H9 (cell line): ENCODE results near the gene HNF4A. TPM values are rescaled to one million over a fixed set of nuclear protein-coding genes. Genes with fewer than 3 reads are reported as not detected.

Experiments
- DNase-seq: peaks from one replicate; pipeline ENCODE4 v3.0.0-alpha.2; 2017
- H2AFZ ChIP-seq: one replicate; pipeline ENCODE4 v1.6.1; 2013; ENCODE audit warnings: mild to moderate bottlenecking, low read length, control low read depth, moderate library complexity
- H2AK5ac ChIP-seq: 2 replicates; pipeline ENCODE4 v1.6.1; 2013; ENCODE audit warnings: low read length, control low read depth, mixed read lengths; ENCODE audit not compliant: insufficient read length
- H2BK120ac ChIP-seq: one replicate; pipeline ENCODE4 v1.6.1; 2013; ENCODE audit warnings: low read depth, mild to moderate bottlenecking, low read length, control low read depth, inconsistent platforms; ENCODE audit not compliant: poor library complexity, severe bottlenecking
- H2BK12ac ChIP-seq: 2 replicates; pipeline ENCODE4 v1.6.1; 2013; ENCODE audit warnings: low read length, control low read depth, mixed read lengths, low read depth; ENCODE audit not compliant: insufficient read length
- H2BK15ac ChIP-seq: 2 replicates; pipeline ENCODE4 v1.6.1; 2013; ENCODE audit warnings: low read depth, low read length, control low read depth
- H2BK20ac ChIP-seq: one replicate; pipeline ENCODE4 v1.6.1; 2013; ENCODE audit warnings: low read depth, mild to moderate bottlenecking, low read length, control low read depth, inconsistent platforms; ENCODE audit not compliant: poor library complexity, severe bottlenecking
- H2BK5ac ChIP-seq: 2 replicates; pipeline ENCODE4 v1.6.1; 2013; ENCODE audit warnings: low read length, control low read depth, mixed read lengths; ENCODE audit not compliant: insufficient read length
- H3K14ac ChIP-seq: 2 replicates; pipeline ENCODE4 v1.6.1; 2013; ENCODE audit warnings: low read length, control low read depth; ENCODE audit not compliant: insufficient read depth
- H3K18ac ChIP-seq: 2 replicates; pipeline ENCODE4 v1.6.1; 2013; ENCODE audit warnings: low read depth, mild to moderate bottlenecking, mixed read lengths, low read length, control low read depth; ENCODE audit not compliant: insufficient read length
- H3K23ac ChIP-seq: 2 replicates; pipeline ENCODE4 v1.6.1; 2013; ENCODE audit warnings: low read length, control low read depth, mixed read lengths, low read depth; ENCODE audit not compliant: insufficient read length
- H3K23me2 ChIP-seq: 2 replicates; pipeline ENCODE4 v1.6.1; 2013; ENCODE audit warnings: low read depth, mild to moderate bottlenecking, mixed read lengths, low read length, control low read depth; ENCODE audit not compliant: insufficient read length, poor library complexity, severe bottlenecking
- H3K27ac ChIP-seq: 2 replicates; pipeline ENCODE4 v1.5.1; 2013; ENCODE audit warnings: low read length, control low read depth, mixed read lengths, low read depth; ENCODE audit not compliant: insufficient read length
- H3K27me3 ChIP-seq: 2 replicates; pipeline ENCODE4 v1.6.1; 2013; ENCODE audit warnings: low read length, control low read depth, inconsistent platforms; ENCODE audit not compliant: insufficient read depth
- H3K4ac ChIP-seq: 2 replicates; pipeline ENCODE4 v1.6.1; 2013; ENCODE audit warnings: low read depth, mild to moderate bottlenecking, control low read depth, inconsistent platforms, low read length, moderate library complexity
- H3K4me1 ChIP-seq: 2 replicates; pipeline ENCODE4 v1.6.1; 2013; ENCODE audit warnings: low read length, control low read depth, inconsistent platforms; ENCODE audit not compliant: insufficient read depth
- H3K4me2 ChIP-seq: 2 replicates; pipeline ENCODE4 v1.6.1; 2013; ENCODE audit warnings: low read length, control low read depth, mixed read lengths; ENCODE audit not compliant: insufficient read length, insufficient read depth
- H3K56ac ChIP-seq: 2 replicates; pipeline ENCODE4 v1.6.1; 2013; ENCODE audit warnings: low read depth, mild to moderate bottlenecking, mixed read lengths, low read length, control low read depth; ENCODE audit not compliant: insufficient read length
- H3K79me1 ChIP-seq: 2 replicates; pipeline ENCODE4 v1.6.1; 2013; ENCODE audit warnings: low read depth, mild to moderate bottlenecking, moderate library complexity, low read length, control low read depth, inconsistent platforms; ENCODE audit not compliant: insufficient read depth, poor library complexity, severe bottlenecking
- H3K79me2 ChIP-seq: 2 replicates; pipeline ENCODE4 v1.6.1; 2013; ENCODE audit warnings: low read length, control low read depth, inconsistent platforms; ENCODE audit not compliant: insufficient read depth
- H3K9ac ChIP-seq: 2 replicates; pipeline ENCODE4 v1.6.1; 2013; ENCODE audit warnings: low read length, control low read depth, mixed read lengths; ENCODE audit not compliant: insufficient read length; ENCODE audit errors: extremely low read depth
- H3K9me3 ChIP-seq: one replicate; pipeline ENCODE4 v1.6.1; 2013; ENCODE audit warnings: low read depth, low read length, inconsistent platforms; ENCODE audit not compliant: control insufficient read depth
- H3T11ph ChIP-seq: one replicate; pipeline ENCODE4 v1.6.1; 2013; ENCODE audit warnings: mild to moderate bottlenecking, low read length, control low read depth, inconsistent platforms
- H4K20me1 ChIP-seq: one replicate; pipeline ENCODE4 v1.6.1; 2013; ENCODE audit not compliant: control insufficient read depth, insufficient read length, insufficient read depth
- H4K5ac ChIP-seq: 2 replicates; pipeline ENCODE4 v1.6.1; 2013; ENCODE audit warnings: low read depth, mild to moderate bottlenecking, mixed read lengths, low read length, control low read depth; ENCODE audit not compliant: insufficient read length
- H4K8ac ChIP-seq: replicated peaks from 2 replicates; pipeline ENCODE4 v1.6.1; 2013; ENCODE audit warnings: low read length, control low read depth, mixed read lengths, low read depth; ENCODE audit not compliant: insufficient read length
- H4K91ac ChIP-seq: 2 replicates; pipeline ENCODE4 v1.6.1; 2013; ENCODE audit warnings: low read depth, mild to moderate bottlenecking, moderate library complexity, mixed read lengths, low read length, control low read depth; ENCODE audit not compliant: insufficient read length
- H3K27ac Mint-ChIP-seq, 3 experiments: 2 replicates in 2 of 3; 3 replicates in 1 of 3; pipeline ENCODE4 v1.8.0; 2020 to 2021; ENCODE audit warnings: mixed read lengths in 3 of 3, mild to moderate bottlenecking in 1 of 3, moderate library complexity in 1 of 3
- H3K27me3 Mint-ChIP-seq: 2 replicates; pipeline ENCODE4 v1.8.0; 2021; ENCODE audit warnings: low read depth, mild to moderate bottlenecking, moderate library complexity, mixed read lengths
- H3K36me3 Mint-ChIP-seq, 3 experiments: 2 replicates in 2 of 3; 3 replicates in 1 of 3; pipeline ENCODE4 v1.8.0; 2020 to 2021; ENCODE audit warnings: low read depth in 3 of 3, mixed read lengths in 3 of 3; ENCODE audit not compliant: insufficient read depth in 1 of 3
- H3K4me1 Mint-ChIP-seq, 2 experiments: 2 replicates each; pipeline ENCODE4 v1.8.0; 2020; ENCODE audit warnings: mixed read lengths in 2 of 2
- H3K4me3 Mint-ChIP-seq, 2 experiments: 2 replicates in 1 of 2; 3 replicates in 1 of 2; pipeline ENCODE4 v1.8.0; 2020 to 2021; ENCODE audit warnings: mild to moderate bottlenecking in 2 of 2, mixed read lengths in 2 of 2, moderate library complexity in 1 of 2
- H3K9me3 Mint-ChIP-seq, 2 experiments: 2 replicates in 1 of 2; 3 replicates in 1 of 2; pipeline ENCODE4 v1.8.0; 2020; ENCODE audit warnings: mild to moderate bottlenecking in 2 of 2, mixed read lengths in 2 of 2, moderate library complexity in 1 of 2
- WGBS: extraction: QIAGEN DNeasy Blood & Tissue Kit; methylation state at CpG from one replicate; pipeline ENCODE4 v1.1.7; 2013; ENCODE audit warnings: missing lambda C conversion rate, low lambda C conversion rate, mixed read lengths; ENCODE audit not compliant: insufficient read length; ENCODE audit errors: extremely low coverage; 5-methylcytosine and 5-hydroxymethylcytosine counted together
- total RNA-seq: library from RNA; stranded (reverse); gene quantifications from 2 replicates; pipeline ENCODE4 v1.2.1, GENCODE V29; 2021
- TF ChIP-seq, protein P1 (sequence below): fragments of 200-600 bp; sonication (generic); conservative IDR thresholded peaks from 3 replicates; pipeline ENCODE4 v1.8.0; 2021; ENCODE audit warnings: antibody characterized with exemption, mild to moderate bottlenecking

HNF4A gene
- total RNA-seq, 1 experiment from 2014 or later, result not detected

DNA sequence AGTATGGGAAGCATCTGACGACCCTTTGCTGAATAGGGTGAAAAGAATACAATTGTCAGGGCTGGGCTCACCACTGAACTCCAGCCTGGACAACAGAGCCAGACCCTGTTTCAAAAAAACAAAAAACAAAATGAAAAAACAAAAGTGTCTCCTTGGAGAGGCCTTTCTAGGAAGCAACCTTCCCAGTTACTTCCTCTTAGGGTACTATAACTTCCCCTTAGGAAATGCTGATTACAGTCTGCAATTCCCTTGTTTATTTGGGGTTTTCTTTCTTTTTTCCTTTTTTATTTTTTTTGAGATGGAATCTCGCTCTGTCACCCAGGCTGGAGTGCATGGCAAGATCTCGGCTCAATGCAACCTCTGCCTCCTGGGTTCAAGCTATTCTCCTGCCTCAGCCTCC lies 99.6 kb downstream of the HNF4A start:
- no peak overlapping the region for H2BK120ac ChIP-seq
- Mint-ChIP-seq H3K36me3 (no peaks in the 10 kb centered on the region), H3K4me3 (no peak overlapping the region), H3K27ac (no peak overlapping the region), H3K27me3 (no peaks in the 10 kb centered on the region; the same call in 1 of the 2 replicates), H3K9me3 (no peaks in the 10 kb centered on the region), H3K4me1 (peaks cover 0 to 2% of the 10 kb centered on the region in 2 experiments; a peak in 1 of 4 replicates)
- no peaks in the 10 kb centered on the region for H3K9me3 ChIP-seq
- H4K5ac ChIP-seq, result no peak overlapping the region
- DNase-seq, result no peak
- no peak overlapping the region for H2BK12ac ChIP-seq
- no peaks in the 10 kb centered on the region for H4K20me1 ChIP-seq
- H2BK5ac ChIP-seq, result no peak overlapping the region
- no peaks in the 10 kb centered on the region for H3K79me2 ChIP-seq
- H4K91ac ChIP-seq, result no peak overlapping the region
- H3K23ac ChIP-seq, result no peak overlapping the region
- WGBS, result no CpG with 5 or more reads among the region's 3 CpGs
- no peak overlapping the region for H2AFZ ChIP-seq
- TF ChIP-seq, protein P1, sequence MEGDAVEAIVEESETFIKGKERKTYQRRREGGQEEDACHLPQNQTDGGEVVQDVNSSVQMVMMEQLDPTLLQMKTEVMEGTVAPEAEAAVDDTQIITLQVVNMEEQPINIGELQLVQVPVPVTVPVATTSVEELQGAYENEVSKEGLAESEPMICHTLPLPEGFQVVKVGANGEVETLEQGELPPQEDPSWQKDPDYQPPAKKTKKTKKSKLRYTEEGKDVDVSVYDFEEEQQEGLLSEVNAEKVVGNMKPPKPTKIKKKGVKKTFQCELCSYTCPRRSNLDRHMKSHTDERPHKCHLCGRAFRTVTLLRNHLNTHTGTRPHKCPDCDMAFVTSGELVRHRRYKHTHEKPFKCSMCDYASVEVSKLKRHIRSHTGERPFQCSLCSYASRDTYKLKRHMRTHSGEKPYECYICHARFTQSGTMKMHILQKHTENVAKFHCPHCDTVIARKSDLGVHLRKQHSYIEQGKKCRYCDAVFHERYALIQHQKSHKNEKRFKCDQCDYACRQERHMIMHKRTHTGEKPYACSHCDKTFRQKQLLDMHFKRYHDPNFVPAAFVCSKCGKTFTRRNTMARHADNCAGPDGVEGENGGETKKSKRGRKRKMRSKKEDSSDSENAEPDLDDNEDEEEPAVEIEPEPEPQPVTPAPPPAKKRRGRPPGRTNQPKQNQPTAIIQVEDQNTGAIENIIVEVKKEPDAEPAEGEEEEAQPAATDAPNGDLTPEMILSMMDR, result no peak
- no peaks in the 10 kb centered on the region for H3K23me2 ChIP-seq
- no peak overlapping the region for H2AK5ac ChIP-seq
- no peak overlapping the region for H3K9ac ChIP-seq
- no peak overlapping the region for H3K18ac ChIP-seq
- H3K79me1 ChIP-seq, result no peaks in the 10 kb centered on the region
- no peak overlapping the region for H3K27ac ChIP-seq
- H2BK15ac ChIP-seq, result no peak overlapping the region
- H3K4me2 ChIP-seq, result no peak overlapping the region
- H3K4me1 ChIP-seq, result no peaks in the 10 kb centered on the region
- no peak overlapping the region for H3K56ac ChIP-seq
- H4K8ac ChIP-seq, result no peak overlapping the region
- H2BK20ac ChIP-seq, result no peak overlapping the region
- H3K27me3 ChIP-seq, result no peaks in the 10 kb centered on the region
- no peak overlapping the region for H3T11ph ChIP-seq
- no peak overlapping the region for H3K14ac ChIP-seq
- no peak overlapping the region for H3K4ac ChIP-seq
